Endothelial cell of umbilical vein (primary cell): ENCODE measurements around the gene GRIA1. TPM values are rescaled to one million over a fixed set of nuclear protein-coding genes. Genes with fewer than 3 reads are reported as not detected.

ENCODE experiments used
- BruUV-seq: library from RNA; stranded (reverse); fragments of 400-500 nt; replicated peaks from 2 replicates; lab custom pipeline; 2021; lab: Mats Ljungman, UMichigan
- CTCF ChIA-PET: fragments of 300-600, 350-600 bp; sonication (Branson Sonifier 250); formaldehyde crosslinking; loops from one replicate; lab custom pipeline; 2021; ENCODE audit warnings: antibody characterized with exemption, inconsistent platforms; lab: Charles Lee
- POLR2A ChIA-PET: fragments of 300-600, 350-600 bp; sonication (Branson Sonifier 250); formaldehyde crosslinking; loops from one replicate; lab custom pipeline; 2021; ENCODE audit warnings: antibody characterized with exemption, inconsistent platforms; lab: Charles Lee
- DNase-seq: peaks from one replicate; pipeline ENCODE4 v3.0.0-alpha.2; 2011; ENCODE audit warnings: low read depth, low spot score
- FAIRE-seq: peaks from 2 replicates; lab custom pipeline; 2011; peaks lifted over from hg19 to GRCh38; lab: Jason Lieb, UNC
- H2AFZ ChIP-seq: 2 replicates; pipeline ENCODE4 v1.6.0; 2012; ENCODE audit warnings: low read depth, low read length, control low read depth, inconsistent platforms
- H3K27ac ChIP-seq: 2 replicates; pipeline ENCODE4 v1.5.1; 2011; ENCODE audit warnings: low read depth, mild to moderate bottlenecking, control low read depth, low read length, moderate library complexity; ENCODE audit not compliant: insufficient read depth
- H3K27me3 ChIP-seq, 2 experiments: 2 replicates each; pipeline versions ENCODE4 v1.6.0 to v1.6.1; 2011; ENCODE audit warnings: low read length in 2 of 2, mixed read lengths in 1 of 2; ENCODE audit not compliant: control insufficient read depth in 2 of 2, insufficient read depth in 2 of 2
- H3K36me3 ChIP-seq, 2 experiments: 2 replicates in 1 of 2; 3 replicates in 1 of 2; pipeline ENCODE4 v1.5.1; 2011; ENCODE audit warnings: low read length in 2 of 2, mild to moderate bottlenecking in 1 of 2, moderate library complexity in 1 of 2; ENCODE audit not compliant: control insufficient read depth in 2 of 2, insufficient read depth in 2 of 2; ENCODE audit errors: extremely low read depth in 1 of 2
- H3K4me1 ChIP-seq: 3 replicates; pipeline ENCODE4 v1.5.1; 2011; ENCODE audit warnings: mild to moderate bottlenecking, low read length; ENCODE audit not compliant: control insufficient read depth, insufficient read depth; ENCODE audit errors: extremely low read depth
- H3K4me2 ChIP-seq: 2 replicates; pipeline ENCODE4 v1.6.1; 2011; ENCODE audit warnings: low read length, control low read depth, mixed read lengths; ENCODE audit not compliant: insufficient read depth
- H3K4me3 ChIP-seq, 3 experiments: fragments of 200-600 bp in 1 of 3; sonication (generic), shearing (Covaris generic) in 1 of 3; replicated peaks in 1 of 3; 2 replicates each; pipeline ENCODE4 v1.5.1; 2011 to 2016; ENCODE audit warnings: control low read depth in 3 of 3, low read length in 3 of 3, mild to moderate bottlenecking in 2 of 3, inconsistent platforms in 1 of 3, low read depth in 1 of 3, moderate library complexity in 1 of 3; ENCODE audit not compliant: insufficient read depth in 1 of 3
- H3K79me2 ChIP-seq: 2 replicates; pipeline ENCODE4 v1.6.0; 2012; ENCODE audit warnings: low read length, inconsistent platforms; ENCODE audit not compliant: control insufficient read depth, insufficient read depth
- H3K9ac ChIP-seq: replicated peaks from 2 replicates; pipeline ENCODE3; 2011; ENCODE audit warnings: low read length, control low read depth; ENCODE audit not compliant: insufficient read depth; ENCODE audit errors: extremely low read depth
- H3K9me1 ChIP-seq: replicated peaks from 3 replicates; pipeline ENCODE4 v1.6.0; 2011; ENCODE audit warnings: mild to moderate bottlenecking, low read length; ENCODE audit not compliant: control insufficient read depth, insufficient read depth; ENCODE audit errors: extremely low read depth
- H3K9me3 ChIP-seq: replicated peaks from 2 replicates; pipeline ENCODE4 v1.5.1; 2012; ENCODE audit warnings: low read length, inconsistent platforms; ENCODE audit not compliant: control insufficient read depth, insufficient read depth
- H4K20me1 ChIP-seq: replicated peaks from 2 replicates; pipeline ENCODE3; 2011; ENCODE audit warnings: mild to moderate bottlenecking, low read length; ENCODE audit not compliant: control insufficient read depth, insufficient read depth; ENCODE audit errors: extremely low read depth
- EZH2 ChIP-seq: IDR thresholded peaks from 2 replicates; pipeline ENCODE4 v1.6.1; 2012; ENCODE audit warnings: borderline replicate concordance, low read depth, mild to moderate bottlenecking, moderate library complexity, low read length, inconsistent platforms; ENCODE audit not compliant: severe bottlenecking
- FOS ChIP-seq: IDR thresholded peaks from 2 replicates; pipeline ENCODE4 v1.6.1; 2011; ENCODE audit warnings: mild to moderate bottlenecking, low read length, moderate library complexity, borderline replicate concordance; ENCODE audit not compliant: insufficient read depth
- GATA2 ChIP-seq: IDR thresholded peaks from 2 replicates; pipeline ENCODE4 v1.7.0; 2011; ENCODE audit warnings: low read depth, mild to moderate bottlenecking, moderate library complexity, mixed read lengths, low read length; ENCODE audit not compliant: insufficient read length, insufficient read depth
- JUN ChIP-seq: IDR thresholded peaks from 2 replicates; pipeline ENCODE4 v1.6.1; 2011; ENCODE audit warnings: borderline replicate concordance, low read depth; ENCODE audit not compliant: insufficient read length, insufficient read depth
- MYC ChIP-seq: IDR thresholded peaks from one replicate; pipeline ENCODE4 v1.6.1; 2011; ENCODE audit warnings: mild to moderate bottlenecking, low read depth, low read length
- POLR2A ChIP-seq: IDR thresholded peaks from 2 replicates; pipeline ENCODE4 v1.6.1; 2012; ENCODE audit warnings: low read depth, mild to moderate bottlenecking, control low read depth, low read length
- POLR2AphosphoS5 ChIP-seq: IDR thresholded peaks from 2 replicates; pipeline ENCODE4 v1.6.1; 2012; ENCODE audit warnings: low read depth, mild to moderate bottlenecking, control low read depth, low read length, moderate library complexity; ENCODE audit not compliant: insufficient read depth
- dilution Hi-C: fragments of 300-500 bp; cut with MboI; formaldehyde crosslinking; loops from one replicate; pipeline ENCODE4 v1.15.0; 2019; ENCODE audit warnings: low sequenced_read_pairs; ENCODE audit not compliant: extremely low pct_ligation_motif_present
- intact Hi-C: fragments of 100-400 bp; cut with micrococcal nuclease; formaldehyde crosslinking; loops from one replicate; pipeline ENCODE4 v1.10.0; 2022
- polyA plus RNA-seq, 4 experiments: library from polyadenylated mRNA; depleted of rRNA in 3 of 4; stranded (reverse) in 3 of 4; unstranded in 1 of 4; fragments of >200 nt; gene quantifications; 2 replicates each; pipeline versions ENCODE4 v1.2.1 to v1.2.3, GENCODE V29; 2011 to 2012; ENCODE audit warnings: missing spikeins in 1 of 4
- total RNA-seq: library from RNA; stranded (reverse); gene quantifications from 2 replicates; pipeline ENCODE4 v1.2.3, GENCODE V29; 2021
- TF ChIP-seq, protein P1 (sequence below): IDR thresholded peaks from 2 replicates; pipeline ENCODE4 v1.6.1; 2011; ENCODE audit not compliant: insufficient read depth, insufficient read length
- TF ChIP-seq, protein P2 (sequence below), 2 donors: IDR thresholded peaks; 1 replicate in 1 of 2; 2 replicates in 1 of 2; pipeline ENCODE4 v1.5.1; 2011; ENCODE audit warnings: low read length in 2 of 2, mild to moderate bottlenecking in 2 of 2, moderate library complexity in 2 of 2, control low read depth in 1 of 2, inconsistent platforms in 1 of 2, low read depth in 1 of 2; ENCODE audit not compliant: insufficient read depth in 1 of 2; ENCODE audit errors: extremely low read depth in 1 of 2

GRIA1 gene
- total and polyA plus RNA-seq, 2 donors (not counting 3 experiments of a cell fraction or from before 2014, with no cell fraction given) = not detected

DNA sequence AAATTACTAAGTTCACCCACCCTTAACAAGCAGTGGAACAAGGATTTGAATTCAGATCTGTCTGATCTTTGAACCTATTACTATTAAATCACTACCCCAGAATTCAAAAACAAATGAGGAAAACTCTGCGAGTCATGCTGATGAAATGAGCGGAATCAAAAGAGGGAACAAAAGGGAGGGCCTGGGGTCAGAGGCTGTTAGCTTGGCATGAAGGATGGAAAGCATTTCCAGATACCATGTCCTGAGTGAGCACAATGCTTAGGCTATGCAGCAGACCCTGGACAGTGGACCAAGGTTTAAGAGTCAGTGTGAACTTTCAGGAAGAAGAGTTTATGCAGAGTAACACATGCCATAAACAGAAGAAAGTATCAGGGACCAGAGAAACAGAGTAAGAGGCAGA lies 30.5 kb downstream of the GRIA1 start:
- intact Hi-C loops (no loop called here), dilution Hi-C loops (no loop called here)
- DNase-seq (no peak), FAIRE-seq (no peak)
- Histone ChIP-seq H3K36me3 (no peaks in the 10 kb centered on the region), H3K9me3 (no peaks in the 10 kb centered on the region), H3K79me2 (no peaks in the 10 kb centered on the region), H3K9ac (no peak overlapping the region), H3K4me2 (no peak overlapping the region), H3K9me1 (no peaks in the 10 kb centered on the region), H3K4me1 (no peaks in the 10 kb centered on the region), H4K20me1 (no peaks in the 10 kb centered on the region), H3K27ac (no peak overlapping the region), H3K4me3 (no peak overlapping the region), H3K27me3 (no peaks in the 10 kb centered on the region), H2AFZ (no peak overlapping the region)
- no peak for TF ChIP-seq POLR2A
- ChIA-PET POLR2A (no interaction called here), CTCF (interaction anchor here (1.4 kb wide), 1 partner anchor 20 kb away, joined by 5 read pairs; no protein-coding TSS in a partner anchor)
- BruUV-seq = no TSS peak

DNA sequence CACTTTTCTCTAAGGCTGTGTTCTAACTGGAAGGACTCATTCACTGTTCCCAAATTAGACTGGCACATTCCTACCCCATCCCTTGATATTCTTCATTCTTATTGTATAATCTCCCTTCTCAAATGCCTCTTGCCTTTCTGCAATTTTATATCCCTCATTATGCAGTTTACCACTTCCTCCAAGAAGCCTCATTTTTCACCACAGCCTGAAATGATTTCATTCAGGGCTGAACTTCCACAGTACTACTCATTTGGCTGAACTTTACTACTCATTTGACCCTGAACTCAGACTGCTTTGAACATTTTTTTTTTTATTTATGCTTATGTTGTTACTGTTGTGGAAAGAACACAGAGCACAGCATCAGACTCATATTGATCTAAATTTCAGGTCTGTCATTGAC lies 32.7 kb downstream of the GRIA1 start:
- FAIRE-seq (no peak), DNase-seq (no peak)
- Histone ChIP-seq H4K20me1 (no peaks in the 10 kb centered on the region), H2AFZ (peak overlapping the region; percentile 24), H3K79me2 (no peaks in the 10 kb centered on the region), H3K9ac (no peak overlapping the region), H3K4me1 (no peaks in the 10 kb centered on the region), H3K27ac (no peak overlapping the region), H3K9me3 (no peaks in the 10 kb centered on the region), H3K36me3 (no peaks in the 10 kb centered on the region), H3K27me3 (peaks cover 0 to under 1% of the 10 kb centered on the region in 2 experiments), H3K4me3 (no peak overlapping the region), H3K9me1 (no peaks in the 10 kb centered on the region), H3K4me2 (no peak overlapping the region)
- ChIA-PET CTCF (interaction anchor here (0.8 to 1.8 kb wide), 2 partner anchors 19 to 188 kb away, joined by 3 to 5 read pairs; no protein-coding TSS in a partner anchor), POLR2A (no interaction called here)
- TF ChIP-seq GATA2 (no peak), EZH2 (no peak), POLR2A (no peak), JUN (no peak), MYC (no peak), POLR2AphosphoS5 (no peak), FOS (peak; percentile 9)
- TF ChIP-seq, protein P1, sequence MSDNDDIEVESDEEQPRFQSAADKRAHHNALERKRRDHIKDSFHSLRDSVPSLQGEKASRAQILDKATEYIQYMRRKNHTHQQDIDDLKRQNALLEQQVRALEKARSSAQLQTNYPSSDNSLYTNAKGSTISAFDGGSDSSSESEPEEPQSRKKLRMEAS = no peak
- TF ChIP-seq, protein P2, sequence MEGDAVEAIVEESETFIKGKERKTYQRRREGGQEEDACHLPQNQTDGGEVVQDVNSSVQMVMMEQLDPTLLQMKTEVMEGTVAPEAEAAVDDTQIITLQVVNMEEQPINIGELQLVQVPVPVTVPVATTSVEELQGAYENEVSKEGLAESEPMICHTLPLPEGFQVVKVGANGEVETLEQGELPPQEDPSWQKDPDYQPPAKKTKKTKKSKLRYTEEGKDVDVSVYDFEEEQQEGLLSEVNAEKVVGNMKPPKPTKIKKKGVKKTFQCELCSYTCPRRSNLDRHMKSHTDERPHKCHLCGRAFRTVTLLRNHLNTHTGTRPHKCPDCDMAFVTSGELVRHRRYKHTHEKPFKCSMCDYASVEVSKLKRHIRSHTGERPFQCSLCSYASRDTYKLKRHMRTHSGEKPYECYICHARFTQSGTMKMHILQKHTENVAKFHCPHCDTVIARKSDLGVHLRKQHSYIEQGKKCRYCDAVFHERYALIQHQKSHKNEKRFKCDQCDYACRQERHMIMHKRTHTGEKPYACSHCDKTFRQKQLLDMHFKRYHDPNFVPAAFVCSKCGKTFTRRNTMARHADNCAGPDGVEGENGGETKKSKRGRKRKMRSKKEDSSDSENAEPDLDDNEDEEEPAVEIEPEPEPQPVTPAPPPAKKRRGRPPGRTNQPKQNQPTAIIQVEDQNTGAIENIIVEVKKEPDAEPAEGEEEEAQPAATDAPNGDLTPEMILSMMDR (IDR thresholded peaks at IDR 0.05; ENCODE audit: extremely low read depth in 1 of 2, insufficient read depth in 1 of 2, low read depth in 1 of 2, low read length in 2 of 2) = no peak
- dilution Hi-C loops = no loop called here
- intact Hi-C loops = no loop called here
- no TSS peak for BruUV-seq
